GM10248 (cell line): ENCODE measurements around the gene BCL11A.

Experiments
- CTCF ChIA-PET: fragments of 300-600 bp; sonication (Branson Sonifier 250); formaldehyde crosslinking; extraction: SDS; loops from one replicate; lab custom pipeline; 2021; ENCODE audit warnings: antibody characterized with exemption; lab: Yijun Ruan, JAX
- POLR2A ChIA-PET: fragments of 350-650 bp; sonication (Branson Sonifier 250); formaldehyde crosslinking; extraction: SDS; loops from one replicate; lab custom pipeline; 2020; ENCODE audit warnings: antibody characterized with exemption; lab: Yijun Ruan, JAX
- DNase-seq: peaks from one replicate; pipeline ENCODE4 v3.0.0; 2012; ENCODE audit errors: extremely low spot score
- TF ChIP-seq, protein P1 (sequence below): IDR thresholded peaks from 2 replicates; pipeline ENCODE4 v1.5.1; 2012; ENCODE audit warnings: mild to moderate bottlenecking, low read depth; ENCODE audit errors: extremely low read depth, missing control alignments, control extremely low read depth

The BCL11A gene

DNA sequence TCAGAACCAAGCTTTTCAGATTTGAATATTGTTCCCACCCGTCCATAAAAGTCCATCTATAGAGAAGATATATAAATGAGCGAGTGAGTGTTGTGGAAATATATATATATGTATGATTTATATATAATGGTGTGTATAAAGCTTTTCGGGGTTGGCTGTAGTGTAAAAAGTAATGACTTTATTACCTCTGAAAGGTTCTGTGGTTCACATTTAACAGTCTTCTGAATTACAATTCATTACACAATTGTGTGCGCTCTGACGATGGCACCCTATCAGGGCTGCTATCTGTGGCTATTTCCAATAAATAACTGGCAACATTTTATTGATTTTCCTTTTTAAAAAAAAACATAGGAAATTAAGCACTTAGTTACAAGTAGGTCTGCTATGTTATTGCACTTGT lies 2.7 kb upstream of the BCL11A start:
- ChIA-PET POLR2A (no interaction called here), CTCF (interaction anchor here (0.8 to 1.8 kb wide), 8 partner anchors 9 to 1531 kb away, joined by 3 to 10 read pairs (median 4); no protein-coding TSS in a partner anchor)
- TF ChIP-seq, protein P1, sequence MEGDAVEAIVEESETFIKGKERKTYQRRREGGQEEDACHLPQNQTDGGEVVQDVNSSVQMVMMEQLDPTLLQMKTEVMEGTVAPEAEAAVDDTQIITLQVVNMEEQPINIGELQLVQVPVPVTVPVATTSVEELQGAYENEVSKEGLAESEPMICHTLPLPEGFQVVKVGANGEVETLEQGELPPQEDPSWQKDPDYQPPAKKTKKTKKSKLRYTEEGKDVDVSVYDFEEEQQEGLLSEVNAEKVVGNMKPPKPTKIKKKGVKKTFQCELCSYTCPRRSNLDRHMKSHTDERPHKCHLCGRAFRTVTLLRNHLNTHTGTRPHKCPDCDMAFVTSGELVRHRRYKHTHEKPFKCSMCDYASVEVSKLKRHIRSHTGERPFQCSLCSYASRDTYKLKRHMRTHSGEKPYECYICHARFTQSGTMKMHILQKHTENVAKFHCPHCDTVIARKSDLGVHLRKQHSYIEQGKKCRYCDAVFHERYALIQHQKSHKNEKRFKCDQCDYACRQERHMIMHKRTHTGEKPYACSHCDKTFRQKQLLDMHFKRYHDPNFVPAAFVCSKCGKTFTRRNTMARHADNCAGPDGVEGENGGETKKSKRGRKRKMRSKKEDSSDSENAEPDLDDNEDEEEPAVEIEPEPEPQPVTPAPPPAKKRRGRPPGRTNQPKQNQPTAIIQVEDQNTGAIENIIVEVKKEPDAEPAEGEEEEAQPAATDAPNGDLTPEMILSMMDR = no peak
- DNase-seq = no peak

DNA sequence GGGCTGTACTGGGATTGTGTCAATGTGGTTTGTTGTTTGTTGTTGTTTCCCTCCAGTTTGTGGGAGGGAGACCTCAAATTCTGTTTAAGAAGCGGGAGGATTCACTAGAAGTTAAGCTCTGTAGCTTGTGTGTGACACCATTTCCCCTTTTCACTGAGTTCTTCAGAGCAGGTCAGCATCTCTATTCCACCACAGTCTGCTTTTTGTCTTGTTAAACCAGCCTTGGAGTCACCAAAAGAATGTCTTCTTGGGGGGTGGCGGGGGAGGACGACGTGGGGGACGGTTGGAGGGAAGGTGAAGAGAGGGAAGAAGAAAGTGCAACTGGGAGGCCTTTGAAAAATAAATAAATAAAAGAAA lies 2.3 kb upstream of the BCL11A start:
- ChIA-PET CTCF (interaction anchor here (0.7 to 1.8 kb wide), 8 partner anchors 9 to 1530 kb away, joined by 3 to 10 read pairs (median 4); no protein-coding TSS in a partner anchor), POLR2A (no interaction called here)
- TF ChIP-seq, protein P1 = no peak
- no peak for DNase-seq

DNA sequence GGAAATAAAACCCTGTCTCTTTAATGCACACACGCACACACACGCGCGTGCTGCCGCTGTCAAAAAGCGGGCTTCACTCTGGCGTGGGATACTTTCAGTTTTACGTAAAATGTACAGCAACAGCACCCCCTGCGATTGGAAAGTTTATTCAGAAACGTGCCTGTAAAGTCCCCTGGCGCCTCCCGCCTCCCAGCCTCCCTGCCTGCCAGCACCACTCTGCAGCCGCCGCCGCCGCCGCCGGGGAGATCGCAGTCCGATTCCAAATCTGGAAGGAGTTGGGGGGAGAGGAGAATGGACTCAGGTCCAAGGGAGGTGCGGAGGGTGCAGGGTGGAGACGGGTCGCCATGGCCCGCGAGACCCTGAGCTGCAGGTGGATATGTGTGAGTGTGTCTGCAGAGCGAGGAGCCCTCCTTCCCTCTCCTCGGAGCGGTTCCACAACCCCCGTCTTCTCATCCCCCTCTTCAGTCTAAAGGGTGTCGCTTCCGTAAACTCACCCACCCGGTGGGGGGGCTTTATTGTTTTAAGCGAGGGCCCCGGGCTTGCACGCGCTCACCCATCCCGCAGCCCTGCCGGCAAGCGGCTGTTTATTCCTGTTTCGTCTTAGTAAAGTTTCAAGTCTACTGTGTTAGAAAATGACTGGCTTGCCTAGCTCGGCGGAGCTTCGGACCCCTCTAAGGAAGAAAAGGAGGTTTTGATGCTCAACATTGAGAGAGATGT lies 1.8 kb upstream of the BCL11A start:
- peak; percentile 64 for DNase-seq
- TF ChIP-seq, protein P1 = peak; percentile 19
- ChIA-PET POLR2A (no interaction called here), CTCF (interaction anchor here (0.7 to 1.8 kb wide), 5 partner anchors 8 to 40 kb away, joined by 3 to 10 read pairs (median 4); no protein-coding TSS in a partner anchor)

DNA sequence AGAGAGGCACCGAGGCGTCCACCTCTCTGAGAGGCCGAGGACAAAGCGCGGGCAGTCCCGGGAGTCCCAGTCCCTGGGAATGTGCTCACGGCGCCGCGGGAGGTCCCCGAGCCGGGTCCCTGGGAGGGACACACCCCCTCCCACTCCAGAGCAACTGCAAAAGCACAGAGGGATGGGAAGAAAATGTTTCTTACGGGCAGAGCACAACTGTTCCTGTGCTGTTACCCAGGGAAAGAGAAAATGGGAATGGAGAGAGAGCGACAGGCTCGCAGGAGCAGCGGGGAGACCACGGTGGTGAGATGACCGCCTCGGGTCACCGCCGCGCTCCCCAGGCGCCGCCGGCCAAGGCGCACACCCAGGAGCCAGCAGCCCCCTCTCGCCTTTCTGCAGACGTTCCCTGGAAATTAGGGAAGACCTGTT lies 1.2 kb upstream of the BCL11A start:
- CTCF ChIA-PET = interaction anchor here (1.0 to 1.8 kb wide), 4 partner anchors 9 to 1529 kb away, joined by 3 to 10 read pairs (median 5); no protein-coding TSS in a partner anchor
- no peak for DNase-seq
- TF ChIP-seq, protein P1 = no peak
- POLR2A ChIA-PET = no interaction called here

DNA sequence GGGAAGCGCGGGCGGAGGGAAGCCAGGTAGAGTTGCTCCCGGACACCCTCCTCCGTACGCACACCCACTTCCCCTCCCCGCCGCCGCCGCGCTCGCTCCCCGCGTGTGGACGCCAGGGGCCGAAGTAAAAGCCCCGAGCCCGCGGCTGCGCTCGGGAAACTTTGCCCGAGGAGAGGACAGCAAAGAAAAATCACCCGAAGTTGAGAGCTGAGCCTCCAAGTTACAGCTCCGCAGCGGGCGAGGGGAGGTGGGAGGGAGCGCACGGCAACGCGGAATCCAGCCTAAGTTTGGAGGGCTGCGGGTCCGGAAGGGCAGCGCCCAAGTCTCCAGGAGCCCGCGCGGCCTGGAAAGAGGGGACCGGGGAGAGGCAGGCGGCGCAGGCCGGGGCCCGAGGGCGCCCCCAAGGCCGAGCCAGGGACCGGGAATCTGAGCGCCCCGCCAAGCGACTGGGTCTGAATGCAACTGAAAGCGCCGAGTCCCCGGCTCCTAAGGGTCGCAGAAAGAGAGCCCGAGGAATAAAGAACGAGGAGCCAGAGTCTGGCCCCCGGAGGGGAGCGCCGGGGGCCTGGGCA lies 706 bp upstream of the BCL11A start:
- DNase-seq = peak; percentile 37
- ChIA-PET CTCF (interaction anchor here (1.0 to 1.6 kb wide), 3 partner anchors 9 to 1528 kb away, joined by 3 to 6 read pairs (median 4); no protein-coding TSS in a partner anchor), POLR2A (no interaction called here)
- TF ChIP-seq, protein P1 = no peak

DNA sequence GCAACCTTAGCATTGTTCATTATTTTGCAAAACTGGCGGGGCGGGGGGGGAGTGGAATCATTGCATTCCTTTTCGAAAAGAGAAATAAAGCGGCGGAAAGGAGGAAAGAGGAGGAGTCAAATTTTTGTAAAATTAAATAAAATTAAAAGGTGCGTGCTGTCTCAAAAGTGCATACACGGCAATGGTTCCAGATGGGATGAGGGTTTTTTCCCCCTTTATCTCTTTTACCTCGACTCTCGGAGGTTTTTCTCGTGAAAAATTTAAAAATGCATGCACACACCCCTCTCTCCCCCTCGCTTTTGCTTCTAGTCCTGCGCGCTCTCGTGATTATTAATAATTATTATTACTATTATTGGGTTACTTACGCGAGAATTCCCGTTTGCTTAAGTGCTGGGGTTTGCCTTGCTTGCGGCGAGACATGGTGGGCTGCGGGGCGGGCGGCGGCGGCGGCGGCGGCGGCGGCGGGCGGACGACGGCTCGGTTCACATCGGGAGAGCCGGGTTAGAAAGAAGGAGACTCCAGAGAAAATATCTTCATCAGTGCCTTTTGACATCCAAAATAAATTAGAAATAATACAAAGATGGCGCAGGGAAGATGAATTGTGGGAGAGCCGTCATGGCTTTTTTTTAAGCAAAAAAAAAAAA lies 481 bp downstream of the BCL11A start:
- ChIA-PET POLR2A (no interaction called here), CTCF (interaction anchor here (1.6 to 2.1 kb wide), 2 partner anchors 13 to 1527 kb away, joined by 6 read pairs; no protein-coding TSS in a partner anchor)
- TF ChIP-seq, protein P1 = no peak
- no peak for DNase-seq
